Astrocyte of the spinal cord (primary cell): ENCODE results near the gene TMEM107.
A peak's percentile ranks its signal among the peaks of the same experiment; 100 is the strongest.

ENCODE experiments used
- DNase-seq: peaks from one replicate; pipeline ENCODE4 v3.0.0; 2011; ENCODE audit warnings: low read depth, low spot score
- H3K4me3 ChIP-seq: 2 replicates; pipeline ENCODE4 v1.5.1; 2011; ENCODE audit warnings: low read depth, mild to moderate bottlenecking, low read length, moderate library complexity
- in situ Hi-C: cut with HindIII; loops from 2 replicates; pipeline ENCODE4 v1.10.0; 2017; ENCODE audit warnings: low sequenced_read_pairs
- TF ChIP-seq, protein P1 (sequence below): IDR thresholded peaks from 2 replicates; pipeline ENCODE4 v1.5.1; 2012; ENCODE audit warnings: low read depth, mild to moderate bottlenecking, low read length, inconsistent platforms

TMEM107 gene

DNA sequence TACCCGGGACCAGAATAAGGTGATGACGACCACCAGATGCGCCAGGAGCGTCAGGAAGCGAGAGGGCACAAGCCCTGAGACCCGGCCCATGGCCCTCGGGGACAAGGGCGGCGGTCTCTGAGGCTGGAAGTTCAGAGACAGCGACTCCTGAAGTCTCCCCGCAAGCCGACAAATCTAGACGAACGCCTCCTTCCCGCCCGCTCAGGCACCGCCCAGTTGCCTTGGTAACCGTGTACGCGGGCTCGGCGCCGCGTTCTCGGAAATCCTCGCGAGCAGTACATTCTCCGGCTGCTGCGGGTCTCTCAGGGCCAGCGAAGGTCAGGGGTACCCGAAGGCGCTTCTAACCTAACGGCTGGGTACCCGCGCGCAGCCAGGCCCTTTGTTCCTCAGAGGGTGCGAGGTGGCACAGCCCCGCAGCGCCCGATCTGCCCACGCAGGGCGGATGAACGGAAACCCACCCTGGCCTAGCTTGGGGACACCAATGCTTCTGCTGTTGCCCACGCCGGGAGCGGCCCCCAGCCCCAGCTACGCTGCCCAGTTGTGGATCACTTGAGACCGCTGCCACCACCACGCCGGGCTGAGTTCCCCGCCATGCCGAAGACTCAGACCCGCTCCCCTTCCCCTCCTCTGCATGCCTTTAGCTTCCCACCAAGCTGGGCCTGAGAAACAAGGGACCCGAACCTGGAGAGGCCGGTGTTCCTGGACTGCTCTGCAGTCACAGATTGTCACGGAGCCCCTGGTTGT lies at the start of gene TMEM107:
TMEM107 (minus strand) TSS at position 184 of the 744 bp plus-strand sequence; CDS start at position 90, 94 bp downstream.
- peak within 1 kb of the TSS; percentile 67 for H3K4me3 ChIP-seq
- TF ChIP-seq, protein P1, sequence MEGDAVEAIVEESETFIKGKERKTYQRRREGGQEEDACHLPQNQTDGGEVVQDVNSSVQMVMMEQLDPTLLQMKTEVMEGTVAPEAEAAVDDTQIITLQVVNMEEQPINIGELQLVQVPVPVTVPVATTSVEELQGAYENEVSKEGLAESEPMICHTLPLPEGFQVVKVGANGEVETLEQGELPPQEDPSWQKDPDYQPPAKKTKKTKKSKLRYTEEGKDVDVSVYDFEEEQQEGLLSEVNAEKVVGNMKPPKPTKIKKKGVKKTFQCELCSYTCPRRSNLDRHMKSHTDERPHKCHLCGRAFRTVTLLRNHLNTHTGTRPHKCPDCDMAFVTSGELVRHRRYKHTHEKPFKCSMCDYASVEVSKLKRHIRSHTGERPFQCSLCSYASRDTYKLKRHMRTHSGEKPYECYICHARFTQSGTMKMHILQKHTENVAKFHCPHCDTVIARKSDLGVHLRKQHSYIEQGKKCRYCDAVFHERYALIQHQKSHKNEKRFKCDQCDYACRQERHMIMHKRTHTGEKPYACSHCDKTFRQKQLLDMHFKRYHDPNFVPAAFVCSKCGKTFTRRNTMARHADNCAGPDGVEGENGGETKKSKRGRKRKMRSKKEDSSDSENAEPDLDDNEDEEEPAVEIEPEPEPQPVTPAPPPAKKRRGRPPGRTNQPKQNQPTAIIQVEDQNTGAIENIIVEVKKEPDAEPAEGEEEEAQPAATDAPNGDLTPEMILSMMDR: no peak
- DNase-seq: peak; percentile 81
- in situ Hi-C loops: no loop called here

DNA sequence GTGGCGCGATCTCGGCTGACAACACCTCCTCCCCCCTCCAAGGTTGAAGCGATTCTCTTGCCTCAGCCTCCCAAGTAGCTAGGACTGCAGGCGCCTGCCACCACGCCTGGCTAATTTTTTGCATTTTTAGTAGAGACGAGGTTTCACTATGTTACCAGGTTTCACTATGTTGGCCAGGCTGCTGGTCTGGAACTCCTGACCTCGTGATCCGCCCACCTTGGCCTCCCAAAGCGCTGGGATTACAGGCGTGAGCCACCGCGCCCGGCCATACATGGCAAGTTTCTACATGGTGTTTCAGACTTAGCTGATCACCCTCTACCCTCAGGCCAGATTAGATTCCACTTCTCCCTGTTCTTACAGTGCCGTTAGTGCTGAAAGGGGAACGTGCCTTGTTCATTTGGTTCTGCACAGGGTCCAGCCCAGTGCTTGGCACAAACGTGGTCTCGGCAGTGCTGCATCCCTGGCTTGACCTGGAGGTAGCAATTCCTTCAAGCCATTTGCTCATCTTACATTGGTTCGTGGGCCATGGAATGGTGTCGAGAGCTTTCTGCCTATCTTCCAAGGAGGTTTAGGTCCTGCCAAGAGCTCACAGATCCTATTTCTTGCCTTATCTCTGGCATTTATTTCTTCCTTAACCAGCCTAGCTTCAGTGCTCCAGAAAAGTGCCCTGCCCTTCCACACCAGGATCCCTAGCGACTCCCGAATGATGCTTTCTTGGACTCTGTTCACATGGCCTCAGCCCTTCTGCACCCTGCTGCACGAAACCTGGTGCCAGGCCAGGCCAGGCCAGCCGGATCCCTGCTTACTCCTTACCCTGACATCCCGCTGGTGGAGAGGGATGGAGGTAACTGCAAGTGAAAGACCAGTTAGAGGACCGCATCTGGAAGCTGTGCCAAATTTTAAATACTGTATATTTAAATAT lies 49.0 kb upstream of the TMEM107 start:
- TF ChIP-seq, protein P1: no peak
- in situ Hi-C loops: no loop called here
- DNase-seq: no peak
- no peak overlapping the region for H3K4me3 ChIP-seq

DNA sequence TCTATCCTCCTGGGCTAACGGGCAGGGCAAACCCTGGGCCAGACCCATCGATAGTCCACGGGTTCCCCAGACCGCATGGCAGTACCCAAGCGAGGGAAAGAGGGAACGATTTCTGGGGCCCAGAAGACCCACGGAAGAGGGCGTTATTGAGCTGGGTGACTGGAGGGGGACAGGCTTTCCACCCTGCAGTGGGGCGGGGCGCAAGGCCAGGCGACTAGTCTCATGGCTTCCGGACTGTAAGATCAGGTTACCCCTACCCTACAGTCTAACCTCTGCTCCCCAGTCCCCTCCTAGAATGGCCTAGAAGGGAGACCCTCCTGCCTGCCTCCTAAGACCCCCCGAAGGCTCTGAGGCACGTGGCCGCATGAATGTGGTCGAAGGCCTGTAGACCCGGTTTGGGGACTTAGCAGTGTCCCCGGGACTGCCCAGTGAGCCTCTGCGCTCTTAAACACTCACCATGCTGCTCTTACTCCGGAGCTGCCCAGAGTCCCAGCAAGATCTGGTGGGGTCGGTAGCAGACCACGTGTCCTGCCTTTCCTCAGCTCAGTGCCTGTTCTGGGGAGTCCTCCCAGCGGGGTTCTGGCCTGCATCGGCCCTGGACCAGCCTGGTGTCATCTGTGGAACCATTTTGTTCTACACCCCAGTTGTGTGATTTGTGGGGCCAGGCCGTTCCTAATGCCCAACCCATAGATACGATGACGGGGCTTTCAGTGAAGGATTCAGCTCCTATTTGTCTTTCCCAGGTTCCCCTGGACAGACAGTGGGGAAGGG lies 47.4 kb upstream of the TMEM107 start:
- TF ChIP-seq, protein P1: peak; percentile 22
- peak overlapping the region; percentile 78 for H3K4me3 ChIP-seq
- in situ Hi-C loops: no loop called here
- peak; percentile 41 for DNase-seq

DNA sequence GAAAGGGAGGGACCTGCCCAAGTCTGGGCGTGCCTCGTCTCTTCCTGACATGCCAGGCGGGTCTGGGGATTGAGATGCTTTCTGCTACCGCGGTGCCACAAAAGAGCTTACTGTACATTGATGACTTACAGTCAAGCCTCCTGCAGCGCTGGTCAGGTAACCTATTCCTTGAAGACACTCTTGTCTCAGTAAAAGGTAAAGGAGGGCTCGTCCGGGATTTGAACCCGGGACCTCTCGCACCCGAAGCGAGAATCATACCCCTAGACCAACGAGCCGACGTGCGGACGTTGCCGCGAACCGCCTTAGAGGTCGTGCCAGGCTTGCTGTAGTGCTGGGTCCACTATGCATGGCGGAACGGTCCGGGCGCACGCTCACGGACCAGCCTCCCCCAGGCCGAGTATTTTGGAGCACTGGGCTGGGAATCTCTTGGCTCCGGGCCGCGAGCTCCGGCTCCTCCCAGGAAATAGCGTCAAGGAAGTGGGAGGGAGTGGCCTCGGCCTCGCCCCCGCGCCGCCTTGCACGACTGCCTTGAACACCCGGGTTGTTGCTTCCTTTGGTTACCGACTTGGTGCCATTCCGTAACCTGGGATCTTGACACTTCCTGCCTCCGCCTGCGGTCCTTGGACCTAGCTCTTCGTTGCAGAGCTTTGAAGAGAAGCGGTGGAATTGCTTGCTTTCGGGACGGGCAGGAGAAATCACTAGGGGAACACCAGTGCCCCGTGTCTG lies 46.6 kb upstream of the TMEM107 start:
- DNase-seq: peak; percentile 96
- TF ChIP-seq, protein P1: no peak
- in situ Hi-C loops: no loop called here

DNA sequence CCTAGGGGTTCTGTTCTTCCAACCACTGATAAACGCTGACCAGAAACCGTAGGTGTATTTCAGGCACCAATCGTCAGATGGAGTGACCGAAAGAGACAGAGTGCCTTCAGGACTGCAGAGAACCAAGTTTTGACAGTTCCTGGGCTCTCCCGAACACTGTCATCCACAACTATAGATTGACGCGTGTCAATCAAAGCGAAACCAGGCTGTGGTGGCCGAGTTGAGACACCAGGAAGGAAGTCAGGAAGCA lies 46.1 kb upstream of the TMEM107 start:
- peak overlapping the region; percentile 78 for H3K4me3 ChIP-seq
- in situ Hi-C loops: no loop called here
- TF ChIP-seq, protein P1: no peak
- DNase-seq: no peak

More for the DNA sequence above, 46.6 kb upstream of the TMEM107 start:
- H3K4me3 ChIP-seq: peak overlapping the region; percentile 78
